Activated T-cell treated with anti-CD3 and anti-CD28 coated beads for 4 hours (primary cell): ENCODE measurements around the gene MRPL37.

Experiments used
- DNase-seq: peaks from one replicate; pipeline ENCODE4 v3.0.0-alpha.2; 2020

Gene MRPL37

GRCh38 chr1:54241364-54241763 lies 41.4 kb downstream of the MRPL37 start:
- no peak for DNase-seq

- DNase-seq: no peak
These were observed 43.1 kb downstream of the MRPL37 start for GRCh38 chr1:54243022-54243421.

GRCh38 chr1:54244655-54245054 lies 44.7 kb downstream of the MRPL37 start:
- DNase-seq: no peak

GRCh38 chr1:54245501-54245900 lies 45.5 kb downstream of the MRPL37 start:
- DNase-seq: no peak

GRCh38 chr1:54246116-54246721 lies 46.3 kb downstream of the MRPL37 start:
- DNase-seq: no peak

GRCh38 chr1:54247863-54248515 lies 48.0 kb downstream of the MRPL37 start:
- DNase-seq: no peak

- no peak for DNase-seq
These were observed 49.0 kb downstream of the MRPL37 start for GRCh38 chr1:54248966-54249365.

- DNase-seq: no peak
These were observed 50.0 kb downstream of the MRPL37 start for GRCh38 chr1:54249819-54250435.

- no peak for DNase-seq
These were observed 50.7 kb downstream of the MRPL37 start for GRCh38 chr1:54250670-54251069.

- DNase-seq: no peak
These were observed 52.5 kb downstream of the MRPL37 start for GRCh38 chr1:54252371-54252936.

- DNase-seq: no peak
These were observed 53.5 kb downstream of the MRPL37 start for GRCh38 chr1:54253480-54253879.

- DNase-seq: no peak
These were observed 54.1 kb downstream of the MRPL37 start for GRCh38 chr1:54254055-54254454.

GRCh38 chr1:54255026-54255702 lies 55.2 kb downstream of the MRPL37 start:
- no peak for DNase-seq

- DNase-seq: no peak
These were observed 56.8 kb downstream of the MRPL37 start for GRCh38 chr1:54256522-54257345.

- no peak for DNase-seq
These were observed 57.3 kb downstream of the MRPL37 start for GRCh38 chr1:54257346-54257620.

GRCh38 chr1:54257876-54258275 lies 57.9 kb downstream of the MRPL37 start:
- DNase-seq: no peak

- DNase-seq: no peak
These were observed 59.7 kb downstream of the MRPL37 start for GRCh38 chr1:54259546-54260140.

- DNase-seq: no peak
These were observed 60.8 kb downstream of the MRPL37 start for GRCh38 chr1:54260810-54261209.

- DNase-seq: no peak
These were observed 62.3 kb downstream of the MRPL37 start for GRCh38 chr1:54262244-54262643.

- DNase-seq: no peak
These were observed 63.7 kb downstream of the MRPL37 start for GRCh38 chr1:54263601-54264226.

- no peak for DNase-seq
These were observed 65.2 kb downstream of the MRPL37 start for GRCh38 chr1:54265126-54265525.

GRCh38 chr1:54265659-54266058 lies 65.7 kb downstream of the MRPL37 start:
- DNase-seq: no peak
